Muscle of back (tissue), 11 donors: ENCODE data around the gene DTX1. TPM values are rescaled to one million over a fixed set of nuclear protein-coding genes. Genes with fewer than 3 reads are reported as not detected.
A peak's percentile ranks its signal among the peaks of the same experiment; 100 is the strongest.

Experiments
- DNase-seq, 3 donors: peaks; one replicate each; pipeline versions ENCODE4 v3.0.0 to v3.0.0-alpha.2; 2013
- polyA plus RNA-seq, 10 donors: library from polyadenylated mRNA; unstranded; fragments of 120-200 nt; gene quantifications; one replicate each; pipeline ENCODE4 v1.2.1, GENCODE V29; 2013; ENCODE audit not compliant: insufficient read length in 10 of 10

DTX1 gene
- polyA plus RNA-seq, 10 donors: 3.1 to 6.1 (median 4.2) TPM

DNA sequence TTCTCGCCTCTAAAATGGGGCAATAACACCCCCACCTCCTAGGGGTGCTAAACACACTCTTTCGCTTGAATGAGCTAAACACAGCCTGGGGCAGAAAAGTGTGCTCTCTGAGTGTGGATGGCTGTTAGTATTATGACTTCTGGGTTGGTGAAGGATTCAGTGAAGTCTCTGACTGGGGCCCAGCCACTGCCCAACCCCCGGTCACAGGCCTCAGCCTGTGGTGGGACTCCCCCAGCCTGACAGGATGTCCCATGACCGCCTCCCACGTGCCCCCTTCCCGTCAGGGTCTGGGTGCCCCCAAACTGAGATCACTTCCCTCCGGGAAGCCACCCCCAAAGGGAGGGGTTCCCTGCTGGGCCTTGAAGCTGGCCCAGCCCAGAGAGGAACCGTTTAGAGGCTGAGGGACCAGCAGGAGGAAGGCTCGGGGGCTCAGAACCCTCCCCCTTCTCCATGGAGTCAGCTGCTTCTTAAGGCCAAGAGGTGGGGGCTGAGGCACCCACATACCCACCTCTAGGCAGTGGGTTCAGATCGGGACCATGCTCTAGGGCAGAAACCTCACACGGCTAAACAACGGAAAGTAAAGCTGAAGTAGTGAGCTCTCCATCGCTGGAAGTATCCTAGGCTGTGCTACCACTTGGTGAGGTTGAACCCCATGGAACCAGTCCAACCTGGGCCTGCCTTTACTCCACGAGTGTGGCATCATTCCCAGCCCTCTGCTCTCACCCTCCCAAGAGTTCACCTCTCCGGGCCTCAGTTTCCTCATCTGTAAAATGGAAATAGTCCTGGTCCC lies 13.8 kb downstream of the DTX1 start:
- no peak for DNase-seq

DNA sequence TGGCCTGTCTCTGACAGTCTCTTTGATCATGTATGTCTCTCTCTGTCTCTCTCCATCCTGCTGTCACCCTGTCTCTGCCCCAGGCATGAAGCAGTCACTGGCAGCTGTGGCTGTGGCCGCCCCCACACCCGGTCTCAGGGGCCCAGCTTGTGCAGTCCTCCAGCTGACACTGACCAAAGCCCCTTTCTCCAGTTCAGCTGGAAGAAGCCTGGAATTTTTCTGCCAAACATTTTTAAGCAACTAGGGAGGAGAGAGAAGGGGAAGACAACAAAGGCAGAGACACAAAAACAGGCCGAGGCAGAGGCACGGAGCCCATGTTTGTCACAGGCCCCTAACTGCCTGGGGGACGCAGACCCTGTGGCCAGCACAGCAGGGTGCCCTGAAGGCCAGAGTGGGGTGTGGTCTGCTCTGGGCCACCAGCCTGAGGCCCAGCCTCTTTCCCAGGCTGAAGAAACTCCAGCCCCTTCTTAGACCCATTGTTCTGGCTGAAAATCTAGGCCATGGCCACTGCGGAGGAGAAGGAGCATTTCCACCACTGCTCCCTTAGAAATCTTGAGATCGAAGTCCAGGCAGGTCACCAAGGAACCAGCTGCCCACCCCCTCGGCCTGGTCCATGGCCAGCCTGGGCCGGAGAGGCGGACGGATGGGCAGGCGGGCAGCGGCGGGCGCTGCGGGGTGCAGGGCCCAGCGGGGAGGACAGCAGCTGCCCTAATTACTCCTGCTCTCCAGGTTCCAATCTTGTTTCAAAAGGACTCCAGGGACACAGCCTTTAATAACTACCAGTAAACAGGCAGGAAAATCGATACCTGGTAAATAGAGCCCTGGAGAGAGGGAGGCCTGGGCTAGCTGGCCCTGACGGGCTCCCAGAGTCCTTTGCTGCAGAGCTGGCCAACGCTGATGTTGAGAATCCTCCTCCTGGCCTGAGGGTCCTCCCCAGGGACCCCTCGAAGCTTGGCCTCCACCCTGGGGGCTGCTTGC lies 14.9 kb downstream of the DTX1 start:
- peak; percentile 59 to 92 (median 75) for DNase-seq

- no peak for DNase-seq
Observed at GRCh38 chr12:113072136-113072535, 15.6 kb downstream of the DTX1 start.

- DNase-seq: no peak
Observed at GRCh38 chr12:113073586-113073985, 17.1 kb downstream of the DTX1 start.

DNA sequence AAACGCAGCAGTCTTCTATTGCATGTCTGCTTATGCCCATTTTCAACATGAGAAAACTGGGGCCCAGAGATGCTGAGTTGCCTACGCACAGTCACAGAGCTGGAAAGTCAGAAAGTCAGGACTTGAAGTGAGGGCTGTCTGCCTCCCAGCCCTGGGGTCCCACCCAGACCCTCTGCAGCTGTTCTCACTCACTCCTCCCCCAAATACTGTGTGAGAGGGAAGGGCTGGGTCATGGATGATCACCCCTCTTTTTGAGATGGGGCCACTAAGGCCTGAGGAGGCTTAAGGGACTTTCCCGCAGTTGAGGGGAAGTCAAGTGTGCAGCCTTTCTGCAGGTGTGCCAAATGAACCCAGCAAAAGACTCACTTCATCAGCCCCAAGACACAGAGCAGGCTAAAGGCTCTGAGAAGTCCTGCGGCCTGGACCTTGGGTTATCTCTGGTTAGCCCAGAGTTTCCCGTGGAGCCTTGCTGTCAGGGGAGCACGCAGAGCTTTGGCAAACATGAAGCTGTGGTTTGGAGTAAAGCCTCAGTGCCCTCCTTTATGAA lies 18.7 kb downstream of the DTX1 start:
- DNase-seq: no peak

DNA sequence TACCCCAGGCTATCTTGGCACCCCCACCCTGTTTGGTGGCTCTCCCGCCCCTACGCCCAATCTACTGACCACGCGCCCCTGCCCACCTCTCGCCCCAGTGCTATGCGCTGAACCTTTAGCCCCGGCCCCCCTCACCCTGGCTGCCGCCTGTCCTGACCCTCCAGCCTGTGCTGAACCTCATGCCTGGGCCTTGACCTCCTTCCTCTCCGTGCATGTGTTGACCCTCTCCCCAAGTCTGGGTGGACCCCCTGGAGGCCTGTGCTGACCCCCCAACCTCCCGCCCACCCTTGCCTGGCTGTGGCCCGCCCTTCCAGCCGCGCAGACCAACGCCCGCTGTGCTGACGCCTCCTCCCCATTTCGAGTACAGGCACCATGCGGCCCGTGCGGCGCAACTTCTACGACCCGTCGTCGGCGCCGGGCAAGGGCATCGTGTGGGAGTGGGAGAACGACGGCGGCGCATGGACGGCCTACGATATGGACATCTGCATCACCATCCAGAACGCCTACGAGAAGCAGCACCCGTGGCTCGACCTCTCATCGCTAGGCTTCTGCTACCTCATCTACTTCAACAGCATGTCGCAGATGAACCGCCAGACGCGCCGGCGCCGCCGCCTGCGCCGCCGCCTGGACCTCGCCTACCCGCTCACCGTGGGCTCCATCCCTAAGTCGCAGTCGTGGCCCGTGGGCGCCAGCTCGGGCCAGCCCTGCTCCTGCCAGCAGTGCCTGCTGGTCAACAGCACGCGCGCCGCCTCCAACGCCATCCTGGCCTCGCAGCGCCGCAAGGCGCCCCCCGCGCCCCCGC lies 20.7 kb downstream of the DTX1 start:
- DNase-seq: no peak

GRCh38 chr12:113077859-113078255 lies 21.3 kb downstream of the DTX1 start:
- no peak for DNase-seq

- DNase-seq: no peak
Observed at GRCh38 chr12:113081873-113082272, 25.3 kb downstream of the DTX1 start.

GRCh38 chr12:113082486-113083148 lies 26.1 kb downstream of the DTX1 start:
- no peak for DNase-seq

GRCh38 chr12:113083863-113084435 lies 27.4 kb downstream of the DTX1 start:
- DNase-seq: peak in 2 of 3 donors; percentile 27 to 60

DNA sequence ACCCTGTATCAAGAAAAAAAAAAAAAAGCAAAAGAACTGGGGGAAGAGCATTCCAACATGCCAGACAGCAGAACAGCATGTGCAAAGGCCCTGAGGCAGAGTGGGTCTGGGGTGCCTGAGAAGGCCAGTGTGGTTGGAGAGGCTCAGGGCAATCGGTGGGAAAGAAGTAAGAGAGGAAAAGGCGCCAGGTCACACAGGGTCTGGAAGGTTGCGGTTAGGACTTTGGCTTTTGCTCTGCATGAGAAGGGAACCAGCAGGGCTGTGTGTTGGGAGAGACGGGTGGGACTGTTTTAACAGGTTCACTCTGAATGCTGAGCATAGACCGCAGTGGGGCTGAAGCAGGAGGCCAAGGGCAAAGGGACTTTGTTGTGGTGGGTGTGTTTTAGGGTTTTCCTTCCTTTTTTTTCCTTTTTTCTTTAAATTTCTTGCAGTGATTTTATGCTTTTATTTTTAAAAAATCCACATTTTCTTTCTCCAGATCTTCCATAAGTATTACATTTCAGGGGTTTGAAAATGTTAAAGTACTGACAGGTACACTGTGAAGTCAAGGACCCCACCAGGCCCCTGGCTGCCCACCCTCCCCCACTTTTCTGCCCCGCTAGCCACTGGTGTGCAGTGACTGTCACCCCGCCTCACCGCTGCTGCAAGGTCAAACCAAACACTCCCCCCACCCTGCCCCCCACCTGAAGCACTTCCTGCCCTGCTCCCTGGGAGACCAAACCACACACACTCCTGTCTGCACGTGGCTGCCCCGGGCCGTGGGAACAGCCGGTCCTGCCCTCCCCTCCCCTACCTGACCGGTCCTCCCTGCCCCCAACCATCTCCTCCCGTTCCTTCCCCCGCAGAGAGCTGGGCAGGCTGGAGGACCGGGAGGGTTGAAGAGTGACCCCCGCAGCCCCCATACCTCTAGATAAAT lies 30.0 kb downstream of the DTX1 start:
- no peak for DNase-seq

GRCh38 chr12:113087193-113087592 lies 30.7 kb downstream of the DTX1 start:
- DNase-seq: no peak

GRCh38 chr12:113088037-113088436 lies 31.5 kb downstream of the DTX1 start:
- DNase-seq: no peak

DNA sequence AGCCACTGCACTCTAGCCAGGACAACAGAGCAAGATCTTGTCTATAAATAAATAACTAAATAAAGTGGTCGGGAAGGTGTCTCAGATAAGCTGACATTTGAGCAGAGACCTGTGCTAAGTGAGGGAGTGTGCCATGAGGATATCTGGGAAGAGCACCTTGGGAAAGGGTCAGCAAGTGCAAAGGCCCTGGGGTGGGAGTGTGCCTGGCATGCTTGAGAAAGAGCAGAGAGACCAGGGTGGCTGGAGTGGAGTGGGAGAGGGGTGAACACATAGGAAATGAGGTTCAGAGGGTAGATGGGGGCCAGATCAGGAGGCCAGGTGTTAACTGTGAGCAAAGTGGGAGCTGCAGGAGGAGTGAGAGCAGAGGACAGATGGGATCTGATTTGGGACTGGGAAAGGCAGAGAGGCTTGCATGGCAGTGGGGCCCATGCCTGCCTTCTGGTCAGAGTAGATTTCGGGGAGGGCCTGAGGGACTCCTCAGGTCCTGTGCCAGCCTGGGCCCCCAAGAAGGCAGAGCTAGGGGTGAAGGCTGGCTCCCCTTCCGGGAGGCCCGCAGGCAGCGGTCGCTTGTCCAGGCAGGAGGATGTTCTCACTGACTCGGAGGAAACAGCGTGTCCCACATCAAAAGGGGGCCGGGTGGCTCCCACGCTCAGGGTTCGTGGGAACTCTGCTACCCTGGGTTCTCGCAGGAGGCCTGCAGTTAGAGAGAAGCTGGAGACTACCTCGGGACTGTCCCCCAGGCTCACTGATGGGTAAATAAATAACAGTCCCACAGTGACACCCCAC lies 32.6 kb downstream of the DTX1 start:
- no peak for DNase-seq

DNA sequence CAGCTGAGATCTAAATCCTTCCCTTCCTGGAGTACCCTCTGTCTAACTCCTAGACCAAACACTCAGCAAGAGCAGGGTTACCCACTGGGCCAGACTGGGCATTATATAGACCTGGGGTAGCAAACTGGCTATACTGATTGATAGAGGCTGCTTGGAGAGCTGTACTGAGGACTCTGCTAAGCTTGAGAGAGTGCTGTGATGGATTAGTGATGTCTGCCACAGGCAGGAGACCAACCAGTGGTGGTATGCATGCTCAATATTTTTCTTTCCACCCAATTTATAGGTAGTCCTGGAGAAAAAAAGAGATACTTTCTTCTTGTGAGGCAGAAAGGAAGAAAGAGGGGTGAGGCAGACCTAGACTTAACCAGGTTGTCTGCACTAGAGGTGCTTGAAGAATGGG lies 33.3 kb downstream of the DTX1 start:
- DNase-seq: no peak

DNA sequence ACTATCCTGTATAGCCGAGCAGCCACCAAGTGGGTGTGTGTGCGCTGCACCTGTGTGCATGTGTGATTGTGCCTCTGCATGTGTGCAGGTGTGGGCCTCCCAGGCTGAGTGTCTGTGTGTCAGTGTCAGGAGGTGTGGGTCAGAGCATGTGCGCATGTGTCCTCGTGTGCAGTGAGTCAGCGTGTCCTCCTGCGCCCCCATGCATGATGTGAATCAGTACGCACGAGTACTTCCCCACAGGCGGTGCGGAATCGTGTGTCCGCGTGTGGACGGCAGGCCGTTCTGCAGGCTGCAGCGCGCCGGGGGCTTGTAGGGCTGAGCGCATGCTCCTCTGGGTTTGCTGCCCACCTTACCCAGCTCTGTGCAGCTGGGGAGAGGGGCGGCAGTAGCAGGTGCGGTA lies 34.2 kb downstream of the DTX1 start:
- no peak for DNase-seq

- no peak for DNase-seq
Observed at GRCh38 chr12:113091506-113091905, 35.0 kb downstream of the DTX1 start.

GRCh38 chr12:113092607-113093408 lies 36.3 kb downstream of the DTX1 start:
- DNase-seq: peak; percentile 42 to 74 (median 42)
